Osteocyte (in vitro differentiated cells): ENCODE data around the gene GLP2R. TPM values are rescaled to one million over a fixed set of nuclear protein-coding genes. Genes with fewer than 3 reads are reported as not detected.

Experiments used
- DNase-seq: peaks from one replicate; pipeline ENCODE4 v3.0.0; 2021; ENCODE audit warnings: mixed read lengths; ENCODE audit not compliant: unreplicated experiment; ENCODE audit errors: extremely low spot score
- H3K27ac Mint-ChIP-seq: one replicate; pipeline ENCODE4 v1.8.0; 2021; ENCODE audit warnings: mild to moderate bottlenecking, mixed read lengths; ENCODE audit not compliant: unreplicated experiment
- H3K27me3 Mint-ChIP-seq: one replicate; pipeline ENCODE4 v1.8.0; 2021; ENCODE audit warnings: mixed read lengths; ENCODE audit not compliant: unreplicated experiment
- H3K36me3 Mint-ChIP-seq: one replicate; pipeline ENCODE4 v1.8.0; 2021; ENCODE audit warnings: mixed read lengths; ENCODE audit not compliant: unreplicated experiment
- H3K4me1 Mint-ChIP-seq: one replicate; pipeline ENCODE4 v1.8.0; 2021; ENCODE audit warnings: mixed read lengths; ENCODE audit not compliant: unreplicated experiment
- H3K4me3 Mint-ChIP-seq: one replicate; pipeline ENCODE4 v1.8.0; 2021; ENCODE audit warnings: mild to moderate bottlenecking, moderate library complexity, mixed read lengths; ENCODE audit not compliant: unreplicated experiment
- H3K9me3 Mint-ChIP-seq: one replicate; pipeline ENCODE4 v1.8.0; 2021; ENCODE audit warnings: mixed read lengths; ENCODE audit not compliant: unreplicated experiment
- total RNA-seq: library from RNA; stranded (reverse); gene quantifications from 2 replicates; pipeline ENCODE4 v1.2.1, GENCODE V29; 2021
- TF ChIP-seq, protein P1 (sequence below): fragments of 200-600 bp; sonication (generic); IDR thresholded peaks from 2 replicates; pipeline ENCODE4 v1.5.0; 2021; ENCODE audit warnings: antibody characterized with exemption, mild to moderate bottlenecking, moderate library complexity

GLP2R gene
- total RNA-seq, 1 donor from 2014 or later: 3.2 TPM

DNA sequence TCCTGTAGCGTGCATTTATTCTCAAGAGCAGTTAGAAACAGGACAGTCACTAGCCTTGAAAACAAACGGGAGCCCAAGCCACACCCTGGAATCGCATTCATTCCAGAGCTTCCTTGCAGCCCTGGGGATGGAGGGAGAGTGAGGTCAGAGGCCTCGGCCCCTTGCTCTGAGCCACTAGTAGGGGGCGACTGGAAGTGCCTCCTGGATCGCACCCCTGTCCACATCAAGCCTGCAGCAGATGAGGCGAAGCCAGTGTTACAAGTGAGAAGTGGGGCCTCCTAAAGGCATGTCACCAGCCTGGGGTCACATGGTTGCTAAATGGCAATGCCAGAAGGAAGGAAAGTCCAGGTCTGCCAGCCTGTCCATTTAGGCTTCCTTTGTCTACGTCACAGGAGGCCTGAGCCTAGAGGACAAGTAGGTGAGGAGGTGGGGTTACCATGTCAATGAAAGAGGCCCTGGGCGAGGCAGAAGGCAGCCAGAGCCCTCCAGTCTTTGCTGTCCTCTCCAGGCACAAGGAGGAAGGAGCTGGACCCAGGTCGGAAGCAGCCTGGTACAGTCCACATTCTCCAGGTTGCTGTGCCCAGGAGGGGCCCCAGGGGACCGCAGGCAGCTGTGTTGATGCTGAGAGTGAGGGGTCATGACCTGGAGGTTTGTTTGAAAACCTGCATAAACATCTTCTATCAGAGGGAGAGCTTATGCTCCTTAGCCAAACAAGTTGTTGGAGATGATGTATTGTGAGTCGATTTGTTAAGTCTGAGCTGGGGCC is 82.3 kb downstream of the GLP2R start:
- Mint-ChIP-seq H3K4me1 (peaks cover 22% of the 10 kb centered on the region), H3K27ac (no peak overlapping the region), H3K27me3 (no peaks in the 10 kb centered on the region), H3K9me3 (peaks cover 9% of the 10 kb centered on the region), H3K4me3 (no peak overlapping the region), H3K36me3 (peaks cover 3% of the 10 kb centered on the region)
- DNase-seq: no peak
- TF ChIP-seq, protein P1, sequence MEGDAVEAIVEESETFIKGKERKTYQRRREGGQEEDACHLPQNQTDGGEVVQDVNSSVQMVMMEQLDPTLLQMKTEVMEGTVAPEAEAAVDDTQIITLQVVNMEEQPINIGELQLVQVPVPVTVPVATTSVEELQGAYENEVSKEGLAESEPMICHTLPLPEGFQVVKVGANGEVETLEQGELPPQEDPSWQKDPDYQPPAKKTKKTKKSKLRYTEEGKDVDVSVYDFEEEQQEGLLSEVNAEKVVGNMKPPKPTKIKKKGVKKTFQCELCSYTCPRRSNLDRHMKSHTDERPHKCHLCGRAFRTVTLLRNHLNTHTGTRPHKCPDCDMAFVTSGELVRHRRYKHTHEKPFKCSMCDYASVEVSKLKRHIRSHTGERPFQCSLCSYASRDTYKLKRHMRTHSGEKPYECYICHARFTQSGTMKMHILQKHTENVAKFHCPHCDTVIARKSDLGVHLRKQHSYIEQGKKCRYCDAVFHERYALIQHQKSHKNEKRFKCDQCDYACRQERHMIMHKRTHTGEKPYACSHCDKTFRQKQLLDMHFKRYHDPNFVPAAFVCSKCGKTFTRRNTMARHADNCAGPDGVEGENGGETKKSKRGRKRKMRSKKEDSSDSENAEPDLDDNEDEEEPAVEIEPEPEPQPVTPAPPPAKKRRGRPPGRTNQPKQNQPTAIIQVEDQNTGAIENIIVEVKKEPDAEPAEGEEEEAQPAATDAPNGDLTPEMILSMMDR: no peak

DNA sequence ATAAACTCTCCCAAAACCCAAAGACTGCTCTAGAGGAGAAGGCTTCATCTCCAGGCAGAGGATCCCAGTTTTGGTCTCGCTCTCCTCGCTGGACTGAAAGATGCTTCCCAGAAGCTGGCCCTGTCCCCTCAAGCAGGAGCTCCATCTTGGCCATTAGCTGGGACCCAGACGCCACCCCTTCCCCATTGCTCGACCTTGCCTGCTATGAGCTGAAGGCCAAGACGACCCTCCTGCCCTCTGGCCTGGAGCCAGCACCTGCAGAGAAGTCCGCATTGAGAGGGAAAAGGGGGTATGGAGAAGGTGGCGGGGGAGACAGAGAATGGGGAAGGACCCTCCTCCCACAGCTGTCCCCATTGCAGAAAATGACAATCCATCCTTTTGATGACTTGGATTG is 82.9 kb downstream of the GLP2R start:
- H3K27me3 Mint-ChIP-seq: no peaks in the 10 kb centered on the region
- H3K9me3 Mint-ChIP-seq: peaks cover 9% of the 10 kb centered on the region
- no peak overlapping the region for H3K27ac Mint-ChIP-seq
- H3K36me3 Mint-ChIP-seq: peaks cover 3% of the 10 kb centered on the region
- TF ChIP-seq, protein P1: no peak
- H3K4me3 Mint-ChIP-seq: no peak overlapping the region
- H3K4me1 Mint-ChIP-seq: peaks cover 22% of the 10 kb centered on the region
- no peak for DNase-seq

DNA sequence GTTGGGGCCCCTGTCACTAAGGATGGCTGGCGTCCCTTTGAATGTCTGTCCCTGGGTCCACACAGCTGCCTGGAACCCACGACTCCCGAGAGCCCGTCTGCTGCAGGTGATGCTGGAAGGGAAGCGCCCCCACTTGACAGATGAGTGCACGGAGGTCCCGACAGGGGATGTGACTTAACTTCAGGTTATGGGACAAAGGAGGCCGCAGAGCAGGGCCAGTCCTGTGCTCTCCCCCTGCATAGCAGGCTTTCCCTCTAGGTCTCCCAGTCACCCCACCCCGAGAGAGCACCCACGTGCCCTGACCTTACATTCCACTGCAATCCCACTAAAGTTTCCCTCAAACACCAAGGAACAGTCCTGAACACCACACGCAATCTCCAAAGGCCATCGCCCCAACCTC is 85.4 kb downstream of the GLP2R start:
- Mint-ChIP-seq H3K4me3 (no peak overlapping the region), H3K27ac (no peak overlapping the region), H3K4me1 (peaks cover 22% of the 10 kb centered on the region), H3K36me3 (peaks cover 3% of the 10 kb centered on the region), H3K27me3 (no peaks in the 10 kb centered on the region), H3K9me3 (peaks cover 9% of the 10 kb centered on the region)
- TF ChIP-seq, protein P1: no peak
- no peak for DNase-seq

DNA sequence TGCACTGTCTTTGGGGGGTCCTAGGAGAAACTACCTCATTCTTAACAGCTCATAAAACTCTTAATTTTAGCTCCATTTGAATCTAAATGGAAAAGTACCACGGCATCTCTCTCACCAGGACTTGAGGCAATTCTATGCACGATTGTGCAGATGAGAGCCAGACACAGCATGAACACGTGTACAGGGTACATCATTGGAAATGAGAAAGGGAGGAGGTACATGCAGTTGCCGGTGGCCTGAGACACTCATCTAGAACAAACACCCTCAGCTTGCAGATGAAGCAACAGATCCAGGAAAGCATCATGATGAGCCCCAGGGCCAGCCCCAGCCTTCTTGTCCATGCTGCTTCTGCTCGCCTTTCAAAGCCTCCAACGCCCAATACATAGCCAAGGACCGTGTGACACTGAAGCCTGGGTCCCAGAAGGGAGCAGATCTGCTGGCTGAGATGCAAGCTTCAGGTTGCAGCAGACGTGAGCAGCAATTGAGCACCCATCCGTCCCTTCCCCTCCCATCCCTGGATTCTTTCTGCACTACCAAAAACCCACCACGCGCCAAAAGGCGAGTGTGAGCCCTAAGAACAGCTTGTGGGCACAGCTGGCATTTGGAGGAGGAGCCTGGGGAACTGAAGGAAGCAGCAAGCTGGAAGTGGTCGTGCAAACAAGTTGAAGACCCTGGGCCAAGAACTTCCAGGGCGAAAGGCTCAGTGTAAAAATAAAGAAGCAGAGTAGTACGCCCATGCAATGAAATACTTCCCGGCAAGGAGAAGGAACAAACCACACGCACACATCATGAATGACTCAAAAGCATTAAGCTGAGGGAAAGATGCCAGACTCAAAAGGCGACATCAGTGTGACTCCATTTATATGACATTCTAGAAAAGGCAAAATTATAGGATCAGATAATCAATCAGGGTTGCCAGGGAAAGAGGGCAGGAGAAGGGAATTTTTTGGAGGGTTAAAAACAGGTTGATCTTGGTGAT is 86.7 kb downstream of the GLP2R start:
- Mint-ChIP-seq H3K4me3 (no peak overlapping the region), H3K27me3 (no peaks in the 10 kb centered on the region), H3K36me3 (peaks cover 3% of the 10 kb centered on the region), H3K9me3 (peaks cover 9% of the 10 kb centered on the region), H3K4me1 (peaks cover 22% of the 10 kb centered on the region), H3K27ac (no peak overlapping the region)
- DNase-seq: no peak
- TF ChIP-seq, protein P1: no peak

DNA sequence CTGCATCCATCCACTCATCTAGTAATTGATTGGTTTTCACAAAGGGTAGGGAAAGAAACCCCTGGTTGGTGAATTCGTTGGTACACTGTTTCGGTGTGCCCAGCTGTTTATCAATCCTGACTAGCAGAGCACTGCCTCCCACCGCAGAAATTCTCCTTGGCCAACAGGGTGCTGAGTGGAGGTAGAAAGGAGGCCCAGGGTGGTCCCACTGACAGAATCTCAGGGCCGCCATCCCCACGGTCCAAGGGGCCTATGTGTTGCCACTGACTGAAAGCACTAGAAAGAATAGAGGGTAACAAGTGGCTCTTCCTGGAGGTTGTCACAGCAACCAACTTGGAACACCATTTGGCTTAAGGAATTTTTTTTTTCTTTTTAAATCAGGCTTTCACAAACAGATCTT is 87.8 kb downstream of the GLP2R start:
- no peak for DNase-seq

More for the DNA sequence above, 87.8 kb downstream of the GLP2R start:
- peaks cover 13% of the 10 kb centered on the region for H3K4me1 Mint-ChIP-seq
- H3K9me3 Mint-ChIP-seq: peaks cover 9% of the 10 kb centered on the region
- no peak overlapping the region for H3K4me3 Mint-ChIP-seq
- no peaks in the 10 kb centered on the region for H3K27me3 Mint-ChIP-seq
- H3K36me3 Mint-ChIP-seq: peaks cover 3% of the 10 kb centered on the region
- H3K27ac Mint-ChIP-seq: no peak overlapping the region
- TF ChIP-seq, protein P1: no peak
